A549 (cell line): ENCODE results near the gene ATF1.

Source experiments
- CBX8 ChIP-seq: fragments of 200-600 bp; sonication (generic); IDR thresholded peaks from 2 replicates; pipeline ENCODE4 v1.6.1; 2016
- CTCF ChIP-seq: fragments of >200 bp; sonication (Bioruptor Twin); formaldehyde crosslinking; IDR thresholded peaks from 3 replicates; pipeline ENCODE4 v1.5.1; 2016
- EHF ChIP-seq: fragments of 250-450 bp; sonication (Bioruptor Pico); IDR thresholded peaks from 2 replicates; pipeline ENCODE4 v1.5.0; 2020; ENCODE audit warnings: mild to moderate bottlenecking
- ELK1 ChIP-seq: fragments of 150-350 bp; IDR thresholded peaks from 2 replicates; pipeline ENCODE4 v1.6.1; 2014; ENCODE audit warnings: low read depth, mild to moderate bottlenecking, low read length
- HOXA7 ChIP-seq: fragments of 250-450 bp; sonication (Bioruptor Pico); IDR thresholded peaks from 2 replicates; pipeline ENCODE4 v1.5.0; 2020; ENCODE audit warnings: mild to moderate bottlenecking, moderate library complexity
- MAFK ChIP-seq: fragments of 450-650 bp; IDR thresholded peaks from 2 replicates; pipeline ENCODE4 v1.6.1; 2014; ENCODE audit not compliant: partially characterized antibody
- NR3C1 ChIP-seq: fragments of >200 bp; sonication (Bioruptor Twin); formaldehyde crosslinking; IDR thresholded peaks from 3 replicates; pipeline ENCODE4 v1.6.1; 2017
- PHF8 ChIP-seq: fragments of 200-600 bp; sonication (generic); IDR thresholded peaks from 2 replicates; pipeline ENCODE4 v1.6.1; 2016; ENCODE audit warnings: low read depth, mild to moderate bottlenecking, antibody characterized with exemption, moderate library complexity, borderline replicate concordance
- POLR2A ChIP-seq: IDR thresholded peaks from 2 replicates; pipeline ENCODE4 v1.6.1; 2012; ENCODE audit warnings: mild to moderate bottlenecking, low read length
- RAD21 ChIP-seq, 2 experiments: fragments of >200 bp in 1 of 2; sonication (Bioruptor Twin) in 1 of 2; formaldehyde crosslinking in 1 of 2; IDR thresholded peaks in 1 of 2; conservative IDR thresholded peaks in 1 of 2; 2 replicates in 1 of 2; 3 replicates in 1 of 2; pipeline ENCODE4 v1.6.1; 2012 to 2018; ENCODE audit warnings: inconsistent platforms in 1 of 2
- SMC3 ChIP-seq: fragments of >200 bp; sonication (Bioruptor Twin); formaldehyde crosslinking; IDR thresholded peaks from 3 replicates; pipeline ENCODE4 v1.6.1; 2018; ENCODE audit warnings: inconsistent platforms
- ZSCAN20 ChIP-seq: fragments of 250-450 bp; sonication (Bioruptor Pico); IDR thresholded peaks from 2 replicates; pipeline ENCODE4 v1.8.0; 2022; ENCODE audit warnings: mild to moderate bottlenecking, moderate library complexity
- TF ChIP-seq, protein P1 (sequence below): fragments of 200-600 bp; sonication (generic); IDR thresholded peaks from 2 replicates; pipeline ENCODE4 v1.6.1; 2016; ENCODE audit warnings: antibody characterized with exemption, mild to moderate bottlenecking, moderate library complexity

DNA sequence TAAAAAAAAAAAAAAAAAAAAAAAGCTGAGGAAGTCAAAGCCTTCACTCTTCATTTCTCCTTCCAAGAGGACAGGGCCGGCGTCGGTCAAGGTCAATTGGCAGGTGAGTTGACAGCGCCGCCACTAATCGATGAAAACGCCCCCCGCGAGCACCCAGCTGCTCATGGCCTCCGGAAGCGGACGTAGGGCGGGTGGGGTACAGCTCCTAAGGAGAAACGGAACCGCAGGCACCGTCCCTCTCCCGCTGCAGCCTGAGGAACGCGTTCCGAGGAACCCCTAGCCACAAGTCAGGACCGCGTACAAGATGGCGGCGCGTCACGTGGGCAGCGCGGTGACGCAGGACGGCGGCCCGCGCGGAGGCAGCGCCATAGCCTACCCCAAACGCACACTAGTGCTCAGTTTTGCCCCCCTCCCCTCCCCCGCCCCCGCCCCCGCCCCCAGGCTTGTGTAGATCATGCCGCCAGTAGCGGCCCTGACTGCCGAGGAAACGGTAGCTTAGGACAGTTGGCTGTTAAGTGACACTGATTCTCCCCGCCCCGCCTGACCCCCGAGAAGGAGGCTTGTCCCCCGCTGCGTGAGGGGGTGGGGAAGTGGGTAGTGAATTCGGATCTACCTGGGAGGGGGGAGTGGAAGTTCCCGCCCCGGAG lies at the start of gene ATF1:
- TF ChIP-seq POLR2A = peak; percentile 97
- no peak for TF ChIP-seq CTCF
- no peak for TF ChIP-seq SMC3
- no peak for TF ChIP-seq EHF
- TF ChIP-seq ELK1 = no peak
- TF ChIP-seq CBX8 = no peak
- TF ChIP-seq PHF8 = peak; percentile 64; the same call in 1 of the 2 replicates
- TF ChIP-seq NR3C1 = no peak
- TF ChIP-seq RAD21 (conservative IDR thresholded peaks at IDR 0.05 in 1 of 2, IDR thresholded peaks at IDR 0.05 in 1 of 2) = no peak
- no peak for TF ChIP-seq ZSCAN20 (CRISPR knock-in tag)
- TF ChIP-seq, protein P1, sequence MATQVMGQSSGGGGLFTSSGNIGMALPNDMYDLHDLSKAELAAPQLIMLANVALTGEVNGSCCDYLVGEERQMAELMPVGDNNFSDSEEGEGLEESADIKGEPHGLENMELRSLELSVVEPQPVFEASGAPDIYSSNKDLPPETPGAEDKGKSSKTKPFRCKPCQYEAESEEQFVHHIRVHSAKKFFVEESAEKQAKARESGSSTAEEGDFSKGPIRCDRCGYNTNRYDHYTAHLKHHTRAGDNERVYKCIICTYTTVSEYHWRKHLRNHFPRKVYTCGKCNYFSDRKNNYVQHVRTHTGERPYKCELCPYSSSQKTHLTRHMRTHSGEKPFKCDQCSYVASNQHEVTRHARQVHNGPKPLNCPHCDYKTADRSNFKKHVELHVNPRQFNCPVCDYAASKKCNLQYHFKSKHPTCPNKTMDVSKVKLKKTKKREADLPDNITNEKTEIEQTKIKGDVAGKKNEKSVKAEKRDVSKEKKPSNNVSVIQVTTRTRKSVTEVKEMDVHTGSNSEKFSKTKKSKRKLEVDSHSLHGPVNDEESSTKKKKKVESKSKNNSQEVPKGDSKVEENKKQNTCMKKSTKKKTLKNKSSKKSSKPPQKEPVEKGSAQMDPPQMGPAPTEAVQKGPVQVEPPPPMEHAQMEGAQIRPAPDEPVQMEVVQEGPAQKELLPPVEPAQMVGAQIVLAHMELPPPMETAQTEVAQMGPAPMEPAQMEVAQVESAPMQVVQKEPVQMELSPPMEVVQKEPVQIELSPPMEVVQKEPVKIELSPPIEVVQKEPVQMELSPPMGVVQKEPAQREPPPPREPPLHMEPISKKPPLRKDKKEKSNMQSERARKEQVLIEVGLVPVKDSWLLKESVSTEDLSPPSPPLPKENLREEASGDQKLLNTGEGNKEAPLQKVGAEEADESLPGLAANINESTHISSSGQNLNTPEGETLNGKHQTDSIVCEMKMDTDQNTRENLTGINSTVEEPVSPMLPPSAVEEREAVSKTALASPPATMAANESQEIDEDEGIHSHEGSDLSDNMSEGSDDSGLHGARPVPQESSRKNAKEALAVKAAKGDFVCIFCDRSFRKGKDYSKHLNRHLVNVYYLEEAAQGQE = no peak
- no peak for TF ChIP-seq HOXA7 (CRISPR knock-in tag)
- no peak for TF ChIP-seq MAFK
